GM12878 (cell line): Measurements from ENCODE around the gene COQ4.

Source experiments
- ESRRA ChIP-seq: IDR thresholded peaks from 2 replicates; pipeline ENCODE4 v1.6.1; 2012; ENCODE audit warnings: mild to moderate bottlenecking, low read length, improper control_type of control experiment
- POLR2A ChIP-seq: IDR thresholded peaks from 2 replicates; pipeline ENCODE4 v1.6.1; 2011; ENCODE audit warnings: low read depth, mild to moderate bottlenecking, low read length
- SIN3A ChIP-seq: IDR thresholded peaks from 2 replicates; pipeline ENCODE4 v1.6.1; 2012; ENCODE audit warnings: low read depth, low read length, improper control_type of control experiment
- TF ChIP-seq, protein P1 (sequence below), 3 experiments: IDR thresholded peaks in 2 of 3; conservative IDR thresholded peaks in 1 of 3; 2 replicates each; pipeline ENCODE4 v1.5.1; 2011; ENCODE audit warnings: low read depth in 3 of 3, low read length in 3 of 3, mild to moderate bottlenecking in 3 of 3, control low read depth in 2 of 3, moderate library complexity in 2 of 3, inconsistent platforms in 1 of 3, mixed read lengths in 1 of 3; ENCODE audit not compliant: control insufficient read depth in 2 of 3, insufficient read depth in 1 of 3; ENCODE audit errors: extremely low read depth in 1 of 3

DNA sequence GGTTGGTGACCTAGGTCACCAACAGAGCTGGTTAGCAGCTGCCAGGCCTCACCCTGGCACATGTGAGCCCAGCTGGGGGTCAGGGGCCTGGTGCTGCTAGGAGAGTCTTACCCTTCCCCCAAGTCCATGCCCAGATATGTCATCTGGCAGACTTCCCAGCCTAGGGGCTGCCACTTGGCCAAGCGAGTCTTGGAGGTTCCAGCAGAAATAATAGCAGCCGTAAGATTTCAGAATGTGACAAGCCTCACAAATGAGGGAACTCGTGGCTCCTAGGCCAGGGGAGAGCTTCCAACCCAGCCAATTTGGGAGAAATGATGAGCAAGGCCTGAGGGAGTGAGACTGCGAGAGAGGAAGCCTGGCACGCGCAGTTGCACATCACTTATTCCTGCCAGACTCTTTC is 59.6 kb downstream of the COQ4 start:
- TF ChIP-seq SIN3A (no peak), POLR2A (no peak), ESRRA (no peak)
- TF ChIP-seq, protein P1, sequence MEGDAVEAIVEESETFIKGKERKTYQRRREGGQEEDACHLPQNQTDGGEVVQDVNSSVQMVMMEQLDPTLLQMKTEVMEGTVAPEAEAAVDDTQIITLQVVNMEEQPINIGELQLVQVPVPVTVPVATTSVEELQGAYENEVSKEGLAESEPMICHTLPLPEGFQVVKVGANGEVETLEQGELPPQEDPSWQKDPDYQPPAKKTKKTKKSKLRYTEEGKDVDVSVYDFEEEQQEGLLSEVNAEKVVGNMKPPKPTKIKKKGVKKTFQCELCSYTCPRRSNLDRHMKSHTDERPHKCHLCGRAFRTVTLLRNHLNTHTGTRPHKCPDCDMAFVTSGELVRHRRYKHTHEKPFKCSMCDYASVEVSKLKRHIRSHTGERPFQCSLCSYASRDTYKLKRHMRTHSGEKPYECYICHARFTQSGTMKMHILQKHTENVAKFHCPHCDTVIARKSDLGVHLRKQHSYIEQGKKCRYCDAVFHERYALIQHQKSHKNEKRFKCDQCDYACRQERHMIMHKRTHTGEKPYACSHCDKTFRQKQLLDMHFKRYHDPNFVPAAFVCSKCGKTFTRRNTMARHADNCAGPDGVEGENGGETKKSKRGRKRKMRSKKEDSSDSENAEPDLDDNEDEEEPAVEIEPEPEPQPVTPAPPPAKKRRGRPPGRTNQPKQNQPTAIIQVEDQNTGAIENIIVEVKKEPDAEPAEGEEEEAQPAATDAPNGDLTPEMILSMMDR (IDR thresholded peaks at IDR 0.05 in 2 of 3, conservative IDR thresholded peaks at IDR 0.05 in 1 of 3; ENCODE audit: control insufficient read depth in 2 of 3, extremely low read depth in 1 of 3, insufficient read depth in 1 of 3, low read depth in 3 of 3, low read length in 3 of 3), result no peak
